ENCODE data around the gene UBN2.
"Not testable (repeated sequence)": the region's sequence is repeated elsewhere in the genome, so short reads cannot be mapped to it uniquely, and the experiment has no call there.

Gene UBN2

DNA sequence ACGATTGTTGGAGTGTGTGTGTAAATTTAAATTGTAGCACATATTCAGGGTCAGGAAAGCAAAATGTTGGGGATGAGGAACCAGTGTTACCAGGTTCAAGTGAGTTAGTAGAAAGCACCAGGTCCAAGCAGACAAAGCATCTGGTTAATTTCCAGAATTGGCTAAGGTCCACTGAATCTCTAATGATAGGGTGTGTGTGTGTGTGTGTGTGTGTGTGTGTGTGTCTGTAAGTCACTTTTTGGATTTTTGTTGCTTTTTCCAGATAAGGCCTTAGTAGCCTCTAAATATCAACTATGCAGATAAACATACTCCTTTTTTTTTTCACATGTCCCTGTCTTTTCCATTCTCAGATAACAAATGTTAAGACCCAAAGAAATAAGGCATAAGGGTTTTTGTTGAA lies 73.5 kb downstream of the UBN2 start:
- DNase-seq = no peak

DNA sequence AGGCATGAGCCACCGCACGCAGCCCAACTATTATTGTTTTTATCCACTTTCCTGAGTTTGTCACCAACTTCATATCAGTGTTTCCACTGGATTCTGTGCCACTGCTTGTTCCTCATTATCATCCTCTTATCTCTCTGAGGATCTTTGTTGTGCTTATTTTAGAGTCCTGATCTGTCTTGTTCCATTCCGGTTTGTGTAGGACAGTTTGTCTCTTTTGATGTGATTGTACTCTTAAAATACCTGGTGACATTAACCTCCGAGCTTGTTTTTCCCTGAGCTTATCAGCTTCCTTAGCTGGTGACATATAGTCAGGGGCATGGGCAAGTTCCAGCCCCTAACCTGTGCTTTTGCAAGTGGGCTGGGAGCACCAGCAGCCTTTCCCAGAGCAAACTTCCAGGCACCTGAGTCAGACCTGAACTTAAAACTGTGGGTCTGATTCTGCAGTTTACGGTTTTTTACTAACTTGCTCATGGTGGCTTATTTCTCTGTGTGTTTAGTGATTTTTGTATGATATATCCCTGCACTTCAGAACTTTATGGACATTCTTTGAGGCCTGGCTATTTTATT lies 87.0 kb downstream of the UBN2 start:
- no peak for DNase-seq

DNA sequence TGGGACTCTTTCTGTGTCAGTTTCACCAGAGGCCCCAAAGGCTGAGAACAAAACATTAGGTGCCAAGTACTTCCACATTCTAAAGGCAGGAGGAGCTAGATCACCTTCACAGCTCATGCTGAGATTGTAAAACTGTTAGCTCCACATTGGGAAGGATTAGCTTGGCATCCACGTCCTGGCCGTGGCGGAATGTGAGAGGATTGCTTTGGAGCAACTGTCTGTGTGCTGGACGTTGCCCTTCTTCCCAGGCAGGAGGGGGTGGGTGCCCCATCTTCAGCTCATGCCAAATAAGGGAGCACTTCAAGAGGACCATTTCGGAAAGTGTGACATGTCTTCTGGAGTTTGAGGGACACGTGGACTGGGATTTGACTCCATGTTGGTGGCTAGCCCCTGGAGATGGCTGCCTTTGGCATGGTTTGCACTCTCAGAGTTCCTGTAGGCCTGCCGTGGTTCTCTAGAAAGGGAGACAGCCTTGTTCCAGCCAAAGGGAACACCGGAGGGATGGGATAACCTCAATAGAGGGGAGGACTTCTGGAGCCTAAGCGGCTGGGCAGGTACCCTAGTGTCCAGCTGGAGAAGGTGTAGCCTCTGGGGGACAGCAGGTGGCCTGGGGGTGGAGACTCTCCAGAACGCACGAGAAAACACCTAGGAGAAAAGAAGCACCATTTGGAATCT lies 90.2 kb downstream of the UBN2 start:
- no peak for DNase-seq

DNA sequence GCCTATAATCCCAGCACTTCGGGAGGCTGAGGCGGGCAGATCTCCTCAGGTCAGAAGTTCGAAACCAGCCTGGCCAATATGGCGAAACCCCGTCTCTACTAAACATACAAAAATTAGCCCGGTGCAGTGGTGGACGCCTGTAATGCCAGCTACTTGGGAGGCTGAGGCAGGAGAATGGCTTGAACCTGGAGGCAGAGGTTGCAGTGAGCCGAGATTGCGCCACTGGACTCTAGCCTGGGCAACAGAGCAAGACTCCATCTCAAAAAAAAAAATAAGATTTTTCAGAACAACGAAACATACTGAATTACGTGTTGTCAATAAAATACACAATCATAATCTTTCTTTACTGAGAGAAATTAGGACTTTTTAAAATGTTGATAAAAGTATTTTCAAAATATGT lies 93.7 kb downstream of the UBN2 start:
- not testable (repeated sequence) for DNase-seq

DNA sequence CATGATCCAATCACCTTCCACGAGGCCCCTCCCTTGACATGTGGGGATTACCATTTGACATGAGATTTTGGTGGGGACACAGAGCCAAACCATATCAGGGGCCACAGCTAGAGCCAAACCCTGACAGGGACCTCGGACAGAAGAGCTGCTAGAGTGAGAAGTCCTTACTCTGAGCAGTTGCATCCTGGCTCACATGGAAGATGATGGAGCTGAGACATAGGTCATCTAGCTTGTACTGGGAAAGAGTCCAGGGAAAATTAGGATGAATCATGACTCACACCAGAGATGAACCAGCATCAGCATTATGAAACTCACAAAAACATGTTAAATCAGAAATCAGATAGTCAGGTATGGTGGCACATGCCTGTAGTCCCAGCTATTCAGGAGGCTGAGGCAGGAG lies 97.3 kb downstream of the UBN2 start:
- DNase-seq = no peak

DNA sequence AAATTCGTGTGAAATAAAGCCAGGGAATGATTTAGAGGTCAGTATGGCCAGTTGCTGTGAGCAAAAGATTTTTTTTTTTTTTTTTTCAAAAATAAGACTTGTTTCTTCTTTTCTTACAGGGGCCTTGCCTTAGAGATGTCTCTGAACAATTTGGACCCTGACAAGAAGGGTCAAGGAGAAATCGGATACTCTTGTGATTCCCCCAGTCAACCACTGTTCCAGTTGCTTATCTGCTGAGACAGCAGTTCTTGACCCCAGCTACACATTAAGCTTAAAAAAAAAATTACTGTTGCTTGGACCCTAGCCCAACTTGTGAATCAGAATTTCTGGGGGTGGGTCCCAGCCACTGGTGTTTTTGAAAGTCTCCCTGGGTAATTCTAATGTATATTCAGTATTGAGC lies 98.1 kb downstream of the UBN2 start:
- no peak for DNase-seq

DNA sequence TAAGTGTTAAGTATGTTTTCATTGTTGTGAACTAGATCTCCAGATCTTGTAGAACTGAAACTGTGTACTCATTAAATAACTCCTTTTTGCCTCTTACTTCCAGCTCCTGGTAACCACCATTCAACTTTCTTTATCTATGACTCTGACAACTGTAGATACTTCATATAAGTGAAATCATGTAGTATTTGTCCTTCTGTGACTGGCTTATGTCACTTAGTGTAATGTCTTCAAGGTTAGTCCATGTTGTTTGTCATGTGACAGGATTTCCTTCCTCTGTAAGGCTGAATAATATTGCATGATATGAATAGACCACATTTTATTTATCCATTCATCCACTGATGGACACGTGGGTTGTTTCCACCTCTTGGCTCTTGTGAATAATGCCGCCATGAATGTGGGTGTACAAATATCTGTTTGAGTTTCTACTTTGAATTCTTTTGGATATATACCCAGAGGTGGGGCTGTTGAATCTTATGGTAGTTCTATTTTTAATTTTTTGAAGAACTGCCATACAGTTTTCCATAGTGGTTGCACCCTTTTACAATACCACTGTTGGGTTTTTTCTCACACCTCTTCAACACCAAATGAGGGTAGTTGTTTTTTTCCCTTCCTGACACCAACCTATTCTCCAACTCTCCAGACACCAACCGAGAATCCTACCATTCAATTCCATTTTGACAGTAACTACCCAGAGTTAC lies 99.4 kb downstream of the UBN2 start:
- DNase-seq = no peak

DNA sequence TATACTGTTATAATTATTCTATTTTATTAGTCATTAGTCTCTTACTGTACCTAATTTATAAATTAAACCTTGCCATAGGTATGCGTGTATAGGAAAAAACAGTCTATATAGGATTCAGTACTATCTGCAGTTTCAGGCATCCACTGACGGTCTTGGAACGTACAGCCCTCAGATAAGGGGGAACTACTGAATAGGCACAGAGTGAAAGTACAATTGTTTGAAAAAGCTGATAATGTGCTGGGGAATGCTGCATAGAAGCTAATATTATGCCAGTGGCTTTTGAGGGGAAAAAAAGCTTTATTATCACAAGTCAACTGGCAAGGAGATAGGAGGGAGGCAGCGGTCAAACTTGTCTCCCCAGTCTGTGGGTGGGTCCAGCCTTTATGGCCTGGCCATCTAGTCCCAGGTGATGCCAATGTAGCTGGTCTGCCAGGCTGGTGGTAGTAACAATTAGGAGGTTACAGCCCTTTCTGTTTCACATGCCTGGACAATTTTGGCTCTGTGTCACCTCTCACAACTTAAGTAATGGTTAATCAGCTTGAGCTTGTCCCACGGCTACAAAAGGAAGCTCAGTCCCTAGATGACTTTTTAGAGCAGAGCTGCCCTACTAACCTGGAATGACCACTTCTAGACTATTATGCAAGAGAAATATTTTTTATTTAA lies 101.8 kb downstream of the UBN2 start:
- DNase-seq = no peak

DNA sequence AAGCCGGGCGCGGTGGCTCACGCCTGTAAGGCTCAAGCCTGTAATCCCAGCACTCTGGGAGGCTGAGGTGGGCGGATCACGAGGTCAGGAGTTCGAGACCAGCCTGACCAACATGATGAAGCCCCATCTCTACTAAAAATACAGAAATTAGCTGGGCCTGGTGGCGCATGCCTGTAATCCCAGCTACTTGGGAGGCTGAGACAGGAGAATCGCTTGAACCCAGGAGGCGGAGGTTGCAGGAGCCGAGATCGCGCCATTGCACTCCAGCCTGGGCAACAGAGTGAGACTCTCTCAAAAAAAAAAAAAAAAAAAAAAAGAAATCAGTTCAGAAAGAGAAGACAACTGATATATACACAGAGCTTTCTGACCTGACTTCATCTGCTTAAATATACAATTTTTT lies 102.4 kb downstream of the UBN2 start:
- not testable (repeated sequence) for DNase-seq

DNA sequence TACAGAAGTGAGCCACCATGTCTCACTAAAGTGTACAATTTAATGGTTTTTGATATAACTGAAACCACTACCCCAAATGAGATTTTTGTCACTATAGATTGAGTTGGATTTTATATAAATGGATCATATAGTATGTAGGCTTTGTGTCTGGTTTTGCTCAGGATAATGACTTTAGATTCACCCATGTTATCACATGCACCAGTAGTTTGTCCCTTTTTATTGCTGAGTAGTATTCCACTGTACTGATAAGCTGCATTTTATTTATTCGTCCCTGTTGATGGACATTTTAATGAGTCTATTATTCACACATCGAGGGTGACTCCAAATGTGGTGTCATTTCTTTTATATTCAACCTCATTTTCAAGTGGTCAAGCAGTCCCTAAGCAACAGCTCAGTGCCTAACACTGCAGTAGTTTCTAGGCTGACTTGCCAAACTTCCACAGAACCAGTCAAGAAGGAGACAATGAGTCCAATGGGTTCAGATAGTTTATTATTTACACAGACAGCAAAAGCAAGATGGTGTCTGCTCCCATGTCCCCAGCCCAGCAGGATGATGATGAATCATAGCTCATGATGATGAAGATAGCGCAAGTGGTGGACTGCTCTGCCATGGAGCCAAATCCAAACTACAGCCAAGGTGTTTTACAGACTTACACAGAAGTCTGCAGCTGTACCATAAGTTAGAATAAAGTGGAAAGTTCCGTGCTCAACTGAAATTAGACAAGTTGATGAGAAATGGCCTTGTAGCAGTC lies 103.5 kb downstream of the UBN2 start:
- no peak for DNase-seq

DNA sequence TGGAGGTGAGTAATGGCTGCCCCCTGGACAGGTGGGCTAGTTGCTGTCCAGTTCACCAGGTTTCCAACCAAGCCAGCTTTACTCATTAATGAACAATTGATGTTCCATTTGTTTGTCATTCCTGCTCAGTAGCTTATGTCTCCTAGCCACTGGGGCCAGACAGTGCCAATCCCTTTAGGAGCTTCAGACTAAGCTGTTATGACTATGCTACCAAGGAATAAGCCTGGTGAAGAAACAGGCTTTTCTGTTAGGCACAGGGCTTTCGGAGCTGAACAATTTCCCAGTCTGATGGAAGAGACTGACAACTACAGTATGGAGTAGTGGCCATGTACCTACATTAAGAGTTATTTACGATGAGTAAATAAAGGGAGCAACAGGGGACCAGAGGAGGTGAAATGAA lies 108.0 kb downstream of the UBN2 start:
- DNase-seq = no peak

DNA sequence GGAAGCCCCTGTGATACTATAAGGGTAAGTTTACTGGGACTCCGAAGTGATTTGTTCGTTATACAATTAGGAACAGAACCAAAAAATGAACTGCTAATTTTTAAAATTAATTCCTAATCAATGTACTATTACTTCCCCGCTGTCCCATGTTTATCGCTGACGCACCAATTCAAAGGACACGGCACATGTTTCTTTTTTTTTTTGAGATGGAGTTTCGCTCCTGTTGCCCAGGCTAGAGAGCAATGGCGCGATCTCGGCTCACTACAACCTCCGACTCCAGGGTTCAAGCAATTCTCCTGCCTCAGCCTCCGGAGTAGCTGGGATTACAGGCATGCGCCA lies 108.6 kb downstream of the UBN2 start:
- no peak for DNase-seq

DNA sequence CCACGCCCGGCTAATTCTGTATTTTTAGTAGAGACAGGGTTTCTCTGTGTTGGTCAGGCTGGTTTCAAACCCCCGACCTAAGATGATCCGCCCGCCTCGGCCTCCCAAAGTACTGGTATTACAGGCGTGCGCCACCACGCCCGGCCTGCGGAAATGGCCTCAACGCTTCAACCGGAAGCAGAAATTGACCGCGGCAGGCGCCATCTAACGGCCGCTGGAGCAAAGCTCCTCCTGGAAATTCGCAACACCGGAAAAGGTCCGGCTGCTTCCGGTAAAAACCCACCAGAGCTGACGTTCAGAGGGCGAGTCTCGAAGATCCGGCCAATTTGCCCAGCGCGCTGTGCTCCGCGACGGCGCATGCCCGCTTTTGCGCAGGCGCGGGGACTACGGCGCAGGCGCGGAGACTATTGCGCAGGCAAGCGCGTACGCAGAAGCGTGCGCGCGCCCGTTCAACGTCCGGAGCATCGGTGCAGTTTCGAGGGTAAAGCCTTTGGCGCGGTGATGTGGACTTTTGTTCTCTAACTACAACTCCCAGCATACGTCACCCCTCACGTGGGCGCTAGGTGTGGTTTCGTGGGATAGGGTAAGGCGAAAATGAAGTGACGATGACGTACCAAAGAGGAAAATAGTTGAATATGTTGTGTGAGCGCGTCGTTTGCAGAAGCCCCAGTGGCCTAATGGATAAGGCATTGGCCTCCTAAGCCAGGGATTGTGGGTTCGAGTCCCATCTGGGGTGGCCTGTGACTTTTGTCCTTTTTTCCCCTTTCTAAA lies 109.2 kb downstream of the UBN2 start:
- DNase-seq = peak; percentile 99

DNA sequence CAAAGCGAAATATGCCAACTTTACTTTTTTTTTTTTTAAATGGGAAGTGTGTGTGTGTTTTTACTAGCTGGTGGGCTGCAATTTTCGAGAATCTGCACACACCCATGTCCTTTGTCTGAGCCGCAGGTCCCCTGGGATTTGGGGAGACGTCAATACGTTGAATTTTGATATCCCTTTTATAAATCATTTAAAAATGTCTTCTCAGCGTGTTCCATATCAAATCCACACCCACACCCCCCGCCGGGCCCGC lies 109.7 kb downstream of the UBN2 start:
- peak; percentile 96 for DNase-seq

DNA sequence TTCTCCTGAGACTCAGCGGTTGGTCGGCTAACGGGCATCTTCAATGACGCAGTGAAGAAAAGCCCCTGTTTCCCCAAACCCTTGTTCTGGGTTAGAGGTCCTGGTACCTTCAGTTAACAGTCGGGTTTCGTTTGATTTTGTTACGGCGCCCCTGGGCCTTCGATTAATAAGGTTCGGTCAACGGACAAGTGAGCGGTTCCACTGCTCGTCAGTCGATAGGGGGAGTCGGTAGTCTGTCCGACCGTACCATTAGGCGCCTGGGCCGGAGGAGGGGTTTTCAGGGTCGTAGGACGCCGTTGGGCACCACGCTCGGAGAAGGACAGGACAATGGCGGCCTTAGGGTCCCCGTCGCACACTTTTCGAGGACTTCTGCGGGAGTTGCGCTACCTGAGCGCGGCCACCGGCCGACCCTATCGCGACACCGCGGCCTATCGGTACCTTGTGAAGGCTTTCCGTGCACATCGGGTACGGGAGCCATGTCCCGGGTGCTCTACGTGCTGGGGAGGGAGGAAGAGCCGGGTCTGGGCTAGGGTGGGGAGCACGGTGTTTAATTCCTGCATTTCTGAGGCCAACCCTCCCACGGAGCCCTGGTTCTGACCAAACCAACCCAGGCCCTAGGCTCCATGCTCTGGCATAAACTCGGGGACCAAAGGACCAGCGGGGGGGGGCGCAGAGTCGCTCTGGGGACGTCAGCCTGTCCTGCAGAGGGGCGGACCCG lies 110.2 kb downstream of the UBN2 start, which contains the start of gene FMC1:
TSS of gene FMC1 (plus strand) at position 280 of the 718 bp plus-strand sequence. CDS start at position 328, 48 bp downstream.
- peak; percentile 98 for DNase-seq

DNA sequence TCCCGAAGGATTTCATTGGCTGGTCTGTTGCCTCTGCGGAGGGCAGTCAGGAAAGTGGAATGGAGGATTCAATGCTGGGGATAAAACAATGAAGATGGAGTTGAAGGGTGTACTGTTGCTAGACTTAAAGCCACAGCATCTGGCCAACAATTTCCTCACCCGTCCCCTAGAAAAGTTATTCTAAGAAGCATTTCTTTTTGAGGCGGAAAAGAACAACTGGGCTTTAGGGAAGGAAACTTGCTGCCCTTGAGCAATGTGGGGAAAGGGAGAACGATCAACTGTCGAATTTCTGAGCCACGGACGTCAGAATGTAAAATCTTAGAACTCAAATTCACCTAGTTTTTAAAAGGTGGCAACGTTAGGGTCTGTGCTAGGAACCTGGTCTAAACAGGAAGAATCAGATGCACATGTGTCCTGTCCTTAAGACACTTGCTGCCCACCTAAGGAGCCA lies 110.8 kb downstream of the UBN2 start:
- DNase-seq = no peak

DNA sequence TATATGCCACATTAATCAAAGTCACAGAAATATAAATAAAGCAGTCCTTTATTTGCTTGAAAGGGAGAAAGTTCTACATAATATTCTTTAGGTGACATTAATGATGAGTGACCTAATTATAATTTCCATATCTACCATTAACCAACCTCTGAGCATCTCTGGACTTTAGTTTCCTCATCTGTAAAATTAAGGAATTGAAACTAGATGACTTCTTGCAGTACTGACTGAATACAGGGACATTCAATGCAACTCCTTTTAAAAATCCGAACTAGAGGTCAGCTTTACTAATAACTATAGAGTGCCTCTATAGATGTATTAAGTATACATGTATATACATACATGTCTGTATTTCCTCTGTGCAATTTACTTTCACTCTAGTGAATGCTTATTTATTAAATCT lies 114.0 kb downstream of the UBN2 start:
- no peak for DNase-seq

DNA sequence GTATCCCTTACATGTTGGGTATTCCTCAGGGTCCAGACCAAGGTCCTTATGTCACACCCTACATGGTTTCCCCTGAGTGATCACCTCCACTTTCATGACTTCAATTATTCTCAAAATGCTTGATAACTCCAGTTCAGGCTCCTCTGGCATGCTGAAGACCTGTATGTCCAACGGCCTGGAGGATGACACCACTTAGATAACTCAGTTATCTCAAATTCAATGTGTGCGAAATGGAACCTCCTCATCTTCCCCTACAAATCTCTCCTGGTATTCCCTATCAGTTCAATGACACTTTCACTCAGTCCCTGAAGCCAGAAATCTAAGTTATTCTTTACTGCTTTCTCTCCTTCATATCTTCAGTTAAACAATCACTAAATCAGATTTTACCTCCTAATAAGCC lies 120.0 kb downstream of the UBN2 start:
- DNase-seq = no peak

DNA sequence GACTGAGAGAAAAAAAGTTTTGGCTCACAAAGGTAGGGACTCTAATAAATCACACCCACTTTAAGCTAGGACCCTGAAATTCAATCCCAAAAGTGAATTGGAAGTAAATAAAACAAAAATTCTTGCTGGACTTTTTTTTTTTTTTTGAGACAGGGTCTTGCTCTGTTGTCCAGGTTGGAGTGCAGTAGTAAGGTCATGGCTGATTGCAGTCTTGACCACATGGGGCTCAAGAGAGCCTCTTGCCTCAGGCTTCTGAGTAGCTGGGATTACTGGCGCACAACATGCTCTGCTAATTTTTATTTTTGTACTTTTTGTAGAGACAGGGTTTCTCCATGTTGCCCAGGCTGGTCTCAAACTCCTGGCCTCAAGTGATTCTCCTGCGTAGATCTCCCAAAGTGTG lies 123.7 kb downstream of the UBN2 start:
- no peak for DNase-seq

DNA sequence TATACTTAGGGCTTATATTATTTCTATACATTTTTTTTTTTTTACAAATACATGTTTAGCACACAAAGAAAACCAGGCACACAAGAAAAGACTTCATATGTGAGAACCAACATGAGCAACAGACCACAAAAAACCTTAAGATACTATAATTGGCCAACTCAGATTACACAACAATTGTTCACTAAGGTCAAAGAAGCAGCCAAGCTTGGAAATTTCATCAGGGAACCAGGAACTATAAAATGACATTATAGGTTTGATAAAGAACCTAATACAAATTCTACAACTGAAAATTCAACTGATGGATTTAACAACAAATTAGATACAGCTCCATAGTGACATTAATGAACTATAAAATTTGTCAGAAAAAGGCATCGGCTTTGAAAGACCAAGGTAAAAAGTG lies 124.3 kb downstream of the UBN2 start:
- DNase-seq = no peak

Data from retina (tissue), 1 donor.